CD1c-positive myeloid dendritic cell (primary cell): ENCODE data around the gene RTL10.

Experiments
- DNase-seq: peaks from one replicate; pipeline ENCODE4 v3.0.0-alpha.2; 2016; ENCODE audit errors: extremely low spot score

Gene RTL10

DNA sequence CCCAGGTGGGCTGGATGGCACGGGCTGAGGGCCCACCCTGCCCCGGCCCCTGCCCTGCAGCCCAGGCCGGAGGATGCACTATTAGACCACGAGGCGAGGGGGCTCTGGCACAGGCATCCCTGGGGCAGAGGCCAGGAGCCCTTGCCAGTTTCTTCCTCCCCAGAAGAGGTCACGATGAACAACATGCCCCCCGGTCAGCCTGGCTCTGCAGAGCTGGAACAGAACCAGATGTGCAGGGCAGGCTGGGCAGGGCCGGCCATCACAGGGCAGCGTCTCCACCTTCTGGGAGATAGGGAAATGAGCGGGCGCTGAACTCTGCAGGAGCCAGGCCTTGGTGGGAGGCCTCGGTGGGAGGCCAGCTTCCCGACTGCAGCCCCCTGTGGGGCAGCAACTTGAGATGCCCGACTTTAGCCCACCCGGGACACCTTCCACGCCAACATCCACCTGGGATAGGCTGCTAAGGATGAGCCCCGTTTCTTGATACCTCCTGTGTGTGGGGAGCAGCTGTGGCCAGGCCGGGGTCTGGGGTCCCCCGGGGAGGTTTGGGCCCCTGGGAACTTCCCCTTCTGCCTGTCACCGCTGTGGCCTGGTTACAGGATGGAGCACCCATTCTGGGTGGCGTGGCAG, 21.8 kb upstream of the RTL10 start:
- no peak for DNase-seq

DNA sequence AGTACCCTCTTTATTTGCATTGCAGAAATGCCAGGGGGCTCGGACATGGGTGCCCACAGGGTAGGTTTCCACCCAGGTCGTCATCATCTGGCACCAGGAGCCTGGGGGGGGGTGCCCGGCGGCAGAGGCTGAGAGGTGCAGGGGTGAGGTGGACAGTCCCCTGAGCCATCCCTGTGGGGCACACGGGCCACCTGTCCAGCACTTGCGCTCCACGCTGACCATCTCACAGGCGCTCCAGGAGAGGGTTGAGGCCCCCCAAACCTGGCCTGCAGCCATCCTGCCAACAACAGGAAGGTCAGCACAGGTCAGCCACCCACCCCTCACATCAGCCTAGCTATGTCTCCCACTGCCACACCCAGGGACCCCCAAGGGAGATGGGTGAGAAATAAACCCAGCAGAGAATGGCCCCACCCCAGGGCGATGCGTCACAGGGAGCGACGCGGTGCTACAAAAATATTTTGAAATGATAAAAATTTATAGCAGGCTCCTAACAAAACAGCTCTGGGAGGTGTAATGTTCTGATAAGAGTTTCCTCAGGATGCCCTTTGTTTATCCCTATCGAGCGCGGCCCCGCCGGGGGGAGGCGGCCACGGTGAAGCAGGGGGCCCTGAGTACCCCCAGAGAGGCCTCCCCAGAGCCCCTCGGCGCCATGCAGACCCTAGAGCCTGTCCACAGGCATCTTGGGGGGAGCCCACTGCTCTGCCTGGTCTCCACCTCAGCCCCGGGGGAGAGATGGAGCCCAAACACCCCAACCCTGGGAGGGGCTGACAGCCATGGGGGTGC, 21.0 kb upstream of the RTL10 start:
- DNase-seq, result no peak

DNA sequence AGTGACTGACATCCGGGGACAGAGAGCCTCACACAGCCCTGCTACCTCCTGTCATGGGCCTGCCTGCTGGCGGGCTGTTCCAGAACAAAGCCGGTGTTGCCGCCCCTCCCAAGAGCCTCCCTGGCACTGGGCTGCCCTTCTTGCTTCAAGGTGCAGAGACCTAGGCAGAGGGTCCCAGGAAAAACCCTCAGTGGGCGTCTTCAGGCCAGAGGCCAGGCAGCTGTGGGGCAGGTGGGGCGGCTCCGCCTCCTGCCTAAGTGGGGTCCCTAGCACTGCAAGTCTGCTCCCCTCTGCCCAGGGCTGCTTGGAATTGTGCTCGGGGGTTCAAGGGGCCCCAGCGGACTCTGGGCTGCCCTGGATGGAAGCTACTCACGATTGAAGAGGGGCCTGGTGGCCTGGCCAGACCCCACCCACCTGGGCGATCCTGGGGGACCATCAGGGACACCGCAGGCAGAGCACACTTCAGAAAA, 20.4 kb upstream of the RTL10 start:
- DNase-seq, result no peak

DNA sequence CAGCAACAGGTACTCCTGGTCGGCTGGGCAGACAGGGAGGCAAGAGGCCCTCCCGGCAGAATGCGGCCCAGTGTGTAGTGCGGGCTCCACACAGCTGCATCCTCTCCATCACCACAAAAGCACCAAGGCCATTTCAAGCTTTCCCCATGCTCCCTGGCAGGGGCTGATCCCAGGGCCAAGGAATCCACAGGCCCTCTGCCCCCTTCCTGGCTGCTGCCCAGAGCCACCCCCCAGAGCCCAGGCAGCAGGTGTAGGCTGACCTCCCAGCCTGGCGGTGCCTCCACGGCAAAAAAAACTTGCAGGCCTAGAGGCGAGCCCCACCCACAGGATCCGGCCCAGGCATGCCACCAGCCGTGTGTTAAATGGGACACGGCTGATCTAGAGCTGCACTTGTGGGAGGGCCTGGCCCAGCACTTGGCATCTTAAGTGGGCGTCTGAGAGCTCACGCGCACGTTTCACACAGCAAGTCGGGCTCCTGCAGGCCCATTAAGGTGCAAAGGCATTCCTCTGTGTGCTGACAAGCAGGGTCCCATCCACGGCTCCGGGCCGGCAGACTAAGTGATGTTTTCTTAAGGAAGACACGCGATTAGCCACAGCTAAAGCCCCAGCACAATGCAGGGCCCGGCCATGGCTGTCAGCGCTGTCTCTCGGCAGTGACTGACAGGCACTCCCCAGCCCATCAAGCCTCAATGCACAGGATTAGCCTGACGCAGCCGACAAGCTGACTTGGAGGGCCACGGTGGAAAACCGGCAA, 19.8 kb upstream of the RTL10 start:
- DNase-seq, result no peak

DNA sequence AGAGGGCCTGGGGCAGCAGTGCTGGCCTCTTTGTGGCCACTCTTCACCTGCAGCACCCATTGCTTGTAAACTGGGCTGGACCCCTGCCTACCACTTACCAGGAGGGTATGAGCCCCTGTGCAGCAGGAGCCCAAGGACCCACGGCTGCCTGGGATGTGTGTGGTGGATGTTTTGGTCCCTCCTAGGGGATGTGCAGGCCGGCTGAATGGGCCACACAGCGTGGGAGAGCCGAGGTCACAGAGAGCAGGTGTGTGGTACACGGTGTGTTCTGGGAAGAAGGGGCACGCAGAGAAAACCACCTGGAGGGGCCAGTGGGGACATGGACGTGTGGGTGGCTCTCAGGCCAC, 19.3 kb upstream of the RTL10 start:
- DNase-seq, result no peak

DNA sequence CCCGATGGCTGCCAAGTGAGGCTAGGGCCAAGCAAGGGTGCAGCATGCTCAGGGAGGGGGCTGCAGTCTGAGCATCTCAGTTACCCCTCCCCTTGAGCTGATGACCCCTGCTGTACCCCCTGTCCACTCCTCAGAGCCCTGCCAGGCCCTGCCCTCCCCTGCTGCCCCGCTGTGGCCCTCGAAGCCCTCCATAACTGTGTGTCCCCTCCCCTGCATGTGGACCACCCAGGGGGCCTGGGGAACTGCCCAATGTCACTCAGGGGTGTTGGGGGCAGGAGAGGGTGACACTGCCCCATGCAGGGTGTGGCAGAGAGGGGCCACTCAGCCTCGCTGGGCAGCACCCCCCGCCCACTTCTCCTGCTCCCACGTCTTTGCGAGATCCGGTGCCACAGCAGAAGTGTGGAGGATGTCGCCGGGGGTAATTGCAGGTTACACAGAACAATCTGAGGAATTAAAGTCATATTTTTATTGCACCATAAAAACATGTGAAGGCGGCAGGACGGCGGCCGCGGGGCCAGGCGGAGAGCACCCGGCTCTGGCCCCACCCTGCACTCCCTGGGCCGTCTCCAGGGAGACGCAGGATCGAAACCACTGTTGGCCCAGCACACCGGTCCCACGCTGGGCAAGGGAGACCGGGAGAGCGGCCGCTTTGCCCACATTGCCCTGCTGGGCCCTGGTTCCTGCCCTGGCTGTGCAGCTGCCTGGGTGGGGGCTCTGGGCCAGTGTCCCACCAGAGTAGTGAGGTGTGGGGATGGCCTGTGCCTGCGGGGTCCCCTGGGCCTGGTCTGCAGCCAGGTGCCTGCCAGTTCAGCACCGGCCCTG, 18.7 kb upstream of the RTL10 start:
- DNase-seq, result no peak

DNA sequence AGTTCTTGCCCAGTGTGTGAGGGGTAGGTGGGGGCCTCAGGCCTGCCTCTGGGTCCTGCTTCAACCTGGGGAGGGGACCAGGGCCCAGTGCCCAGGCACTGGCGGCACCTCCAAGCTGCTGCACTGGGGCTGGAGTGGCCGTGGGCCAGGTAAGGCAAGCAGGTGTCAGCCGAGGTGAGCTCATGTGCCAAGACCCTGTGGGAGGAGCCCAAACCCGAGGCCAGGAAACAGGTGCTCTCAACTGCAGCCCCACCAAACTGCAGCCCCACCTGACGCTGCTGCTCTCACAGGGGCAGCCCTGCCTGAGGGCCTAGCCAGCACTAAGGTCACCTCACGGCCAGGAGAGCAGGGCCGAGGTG, 18.1 kb upstream of the RTL10 start:
- no peak for DNase-seq

DNA sequence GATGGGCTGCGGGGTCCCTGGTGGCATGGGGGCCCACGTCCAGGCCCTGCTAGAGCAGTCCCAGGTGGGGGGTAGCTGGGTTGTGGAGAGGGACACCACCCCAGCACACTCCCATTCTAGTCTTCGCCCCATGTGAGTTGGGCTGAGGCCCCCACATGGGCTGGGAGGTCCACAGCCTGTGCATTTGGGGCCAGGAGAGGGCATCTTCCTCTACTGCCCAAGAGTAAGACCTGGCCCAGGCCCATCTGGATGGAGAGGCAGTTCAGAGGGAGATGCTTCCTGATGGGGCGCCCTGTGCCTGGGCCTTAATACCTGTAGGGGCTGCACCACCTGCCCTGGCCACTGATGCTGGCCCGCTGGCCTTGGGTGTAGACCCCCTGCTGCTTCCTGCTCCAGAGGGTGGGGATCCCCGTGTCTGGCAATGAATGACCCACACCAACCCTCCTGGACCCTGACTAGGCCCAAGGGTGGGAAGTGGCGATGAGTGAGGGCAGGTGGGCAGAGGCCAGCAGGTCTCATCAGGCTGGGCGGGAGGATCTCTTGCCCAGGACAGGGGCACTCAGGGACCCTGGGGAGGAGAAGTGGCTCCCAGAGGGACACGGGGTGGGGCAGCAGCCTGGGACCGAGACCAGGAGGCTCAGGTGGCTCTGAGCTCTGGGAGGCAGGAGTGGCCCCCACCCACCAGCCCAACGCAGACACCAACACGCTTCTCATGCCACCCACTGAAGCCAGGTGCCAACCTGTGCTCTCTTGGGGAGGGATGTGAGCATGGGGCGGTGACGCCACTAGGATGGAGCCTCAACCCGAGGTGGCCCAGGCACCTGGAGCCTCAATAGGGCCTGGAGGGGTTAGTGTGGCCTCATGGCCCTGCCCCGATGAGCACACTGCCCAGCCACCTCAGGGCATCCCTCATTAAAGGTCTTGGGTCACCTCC, 17.4 kb upstream of the RTL10 start:
- DNase-seq, result no peak

DNA sequence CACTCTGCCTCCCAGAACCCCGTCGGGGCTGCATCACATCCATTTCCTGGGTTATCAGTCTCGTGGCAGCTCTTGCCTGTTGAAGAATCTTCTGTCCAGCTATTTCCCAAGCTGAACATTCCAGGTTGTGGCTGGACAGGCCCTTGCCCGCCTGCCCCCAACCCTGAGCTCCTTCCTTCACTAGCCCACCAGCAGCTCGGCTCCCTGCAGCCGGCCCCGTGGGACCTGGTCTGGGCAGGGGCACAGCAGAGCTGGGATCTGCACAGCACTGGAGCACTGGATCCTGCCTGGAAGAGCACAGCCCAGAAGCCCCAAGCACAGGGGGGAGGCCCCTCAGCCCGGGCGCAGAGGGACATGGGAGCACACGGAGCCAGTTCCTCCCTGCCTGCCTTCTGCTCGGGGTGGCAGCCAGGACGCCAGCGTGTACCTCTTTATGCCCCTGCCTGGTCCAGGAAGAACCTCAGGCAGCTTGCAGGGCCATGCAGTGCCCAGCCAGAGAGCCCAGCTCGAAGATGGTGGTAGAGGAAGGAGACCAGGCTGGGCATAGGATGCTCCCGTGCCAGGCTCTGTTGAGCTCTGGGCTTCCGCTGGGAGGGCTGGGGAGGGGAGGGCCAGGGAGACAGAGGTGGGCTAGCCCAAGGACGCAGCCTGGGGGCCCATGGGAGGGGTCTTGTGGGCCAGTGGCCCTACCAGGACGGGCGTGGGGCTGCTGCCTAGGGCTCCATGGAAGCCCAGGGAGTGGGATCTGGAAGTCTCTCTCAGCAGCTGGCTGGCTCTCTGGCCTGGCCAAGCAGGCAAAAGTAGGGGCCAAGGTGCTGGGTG, 16.6 kb upstream of the RTL10 start:
- DNase-seq, result no peak

DNA sequence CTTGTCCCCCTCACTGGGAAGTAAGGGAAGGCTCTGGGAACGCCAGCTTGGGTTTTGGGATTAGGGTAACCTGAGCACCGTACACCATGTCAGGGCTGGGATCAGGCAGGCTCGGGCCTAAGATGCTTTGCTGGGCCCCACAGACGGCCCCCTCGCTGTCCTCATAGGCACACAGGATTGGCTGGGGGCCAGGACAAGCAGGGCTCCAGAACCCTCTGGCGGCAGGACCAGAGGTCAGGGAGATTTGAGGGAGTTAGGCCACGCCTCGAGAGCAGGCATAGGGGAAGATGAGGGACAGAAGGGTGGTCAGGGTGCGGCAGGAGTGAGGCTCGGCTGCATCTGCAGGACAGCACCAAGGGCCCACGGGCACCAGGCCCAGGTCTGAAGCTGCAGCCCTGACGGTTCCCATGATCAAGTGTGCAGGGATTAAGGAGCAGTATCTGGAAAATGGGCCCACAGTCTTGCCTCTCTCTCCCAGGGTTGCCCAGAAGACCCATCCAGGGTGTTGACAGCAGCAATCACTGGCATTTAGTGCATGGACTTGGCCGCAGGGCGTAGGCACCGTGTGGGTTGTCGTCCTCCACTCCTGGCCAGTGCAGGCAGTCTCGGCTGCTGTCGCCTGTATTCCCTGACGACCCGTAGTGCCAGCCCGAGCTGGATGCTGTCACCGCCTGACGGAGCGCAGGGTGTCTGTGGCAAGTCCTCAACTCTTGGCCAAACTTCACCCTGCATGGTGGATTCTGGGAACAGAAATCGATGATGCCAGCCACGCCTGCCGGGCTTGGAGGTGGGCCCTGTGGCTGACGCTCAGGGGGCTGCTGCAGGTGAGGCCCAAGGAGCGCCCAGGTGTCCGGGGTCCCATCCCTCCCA, 15.7 kb upstream of the RTL10 start:
- DNase-seq, result no peak

DNA sequence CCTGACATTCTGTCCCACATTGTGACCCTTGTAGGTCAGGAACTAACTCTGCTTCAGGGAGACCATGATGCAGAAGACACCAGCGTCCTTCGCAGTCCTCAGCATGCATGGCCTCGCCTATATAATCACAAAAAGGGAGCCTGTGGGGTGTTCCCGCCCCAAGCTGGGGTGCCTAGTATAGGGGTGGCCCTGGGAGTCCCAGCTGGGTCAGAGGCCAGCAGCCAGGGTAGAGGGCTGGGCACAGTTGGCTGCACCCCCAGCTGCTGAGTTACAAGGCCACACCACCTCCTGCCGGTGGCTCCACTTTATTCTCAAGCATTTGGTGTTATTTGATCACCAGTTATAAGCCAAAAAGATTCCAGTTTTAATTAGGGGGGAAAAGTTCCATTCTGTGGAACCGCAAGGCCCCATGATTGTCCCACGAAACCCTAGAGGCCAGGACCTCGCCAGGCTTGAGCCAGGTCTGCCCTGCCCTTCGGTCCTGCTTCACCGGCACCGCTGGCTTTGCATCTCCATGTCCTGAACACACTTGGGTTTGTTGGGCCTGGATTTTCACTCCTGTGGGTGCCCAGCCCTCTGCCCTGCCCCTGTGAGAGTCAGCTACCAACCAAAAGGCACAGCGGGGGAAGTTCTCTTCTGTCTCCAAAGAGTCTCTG, 15.0 kb upstream of the RTL10 start:
- no peak for DNase-seq

DNA sequence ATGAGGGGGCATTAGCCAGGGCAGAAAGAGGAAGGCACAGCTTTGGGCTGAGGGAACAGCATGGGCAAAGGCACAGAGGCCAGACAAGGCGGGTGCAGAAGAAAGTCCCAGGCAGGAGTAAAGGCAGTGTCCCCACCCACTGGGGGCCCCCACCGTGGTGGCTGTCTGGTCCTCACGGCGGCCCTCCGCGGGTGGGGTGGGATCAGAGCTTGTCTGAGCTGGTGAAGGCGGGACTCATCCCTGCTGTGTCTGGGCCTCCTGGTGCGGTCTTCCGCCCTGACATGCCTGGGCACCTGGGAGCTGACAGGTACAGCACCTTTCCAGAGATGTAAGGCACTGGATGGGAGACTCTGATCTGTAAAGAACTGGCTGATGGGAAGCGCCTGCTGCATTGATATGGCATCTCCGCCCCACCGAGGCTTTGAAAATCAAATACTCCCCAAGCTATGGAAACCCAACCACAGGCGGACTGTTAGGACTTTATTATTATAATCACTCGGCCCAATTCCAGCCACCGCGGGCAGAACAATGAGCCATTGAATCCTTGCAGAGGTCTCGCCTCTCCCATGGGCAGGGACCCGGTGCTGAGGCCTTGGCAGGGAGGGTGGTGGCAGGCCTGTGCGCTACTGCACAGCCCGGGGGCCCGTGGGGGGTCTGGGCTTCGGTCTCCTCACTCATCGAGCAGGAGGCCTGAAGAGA, 14.2 kb upstream of the RTL10 start:
- DNase-seq, result no peak

DNA sequence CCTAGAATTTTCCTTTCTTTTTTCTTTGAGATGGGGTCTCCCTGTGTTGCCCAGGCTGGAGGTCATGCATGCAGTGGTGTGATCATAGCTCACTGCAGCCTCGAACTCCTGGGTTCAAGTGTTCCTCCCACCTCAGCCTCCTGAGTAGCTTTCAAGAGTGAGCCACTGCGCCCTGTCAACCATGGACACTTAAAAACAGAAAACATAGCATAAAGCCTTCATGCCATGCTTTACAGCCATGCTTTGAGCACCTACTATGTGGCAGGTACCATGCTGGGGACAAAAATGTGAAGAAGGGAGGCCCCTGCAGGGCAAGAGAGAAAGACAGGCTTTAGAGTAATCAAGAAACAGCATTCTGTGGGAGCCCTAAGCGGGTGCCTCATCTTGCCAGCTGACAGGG, 13.7 kb upstream of the RTL10 start:
- DNase-seq, result no peak

DNA sequence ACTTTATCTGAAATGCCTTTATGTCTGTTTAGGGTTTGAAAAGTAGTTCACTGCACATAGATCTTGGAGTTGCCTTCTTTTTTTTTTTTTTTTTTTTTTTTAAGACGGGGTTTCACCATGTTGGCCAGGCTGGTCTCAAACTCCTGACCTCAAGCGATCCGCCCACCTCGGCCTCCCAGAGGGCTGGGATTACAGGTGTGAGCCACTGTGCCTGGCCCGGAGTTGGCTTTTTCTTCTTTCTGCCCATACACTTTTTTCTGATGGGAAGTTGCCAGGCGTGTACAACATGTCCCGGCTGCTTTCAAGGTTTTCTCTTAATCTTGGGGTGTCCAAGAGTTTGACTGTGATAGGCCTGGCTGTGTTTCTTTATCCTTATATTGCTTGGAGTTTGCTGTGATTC, 12.9 kb upstream of the RTL10 start:
- DNase-seq, result no peak

DNA sequence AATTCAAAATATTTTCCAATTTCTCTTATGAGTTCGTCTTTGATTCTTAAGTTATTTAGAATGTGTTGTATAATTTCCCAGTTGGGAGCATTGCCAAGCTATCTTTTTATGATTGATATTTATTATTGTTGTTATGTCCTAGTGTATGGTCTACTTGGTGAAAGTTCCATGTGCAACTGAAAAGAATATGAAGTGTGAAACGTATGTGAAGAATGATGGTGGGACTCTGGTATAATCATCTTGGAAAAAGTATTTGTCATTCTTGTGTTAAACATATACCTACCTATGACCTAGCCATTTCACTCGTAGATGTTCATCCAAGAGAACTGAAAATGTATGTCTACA, 12.0 kb upstream of the RTL10 start:
- no peak for DNase-seq

DNA sequence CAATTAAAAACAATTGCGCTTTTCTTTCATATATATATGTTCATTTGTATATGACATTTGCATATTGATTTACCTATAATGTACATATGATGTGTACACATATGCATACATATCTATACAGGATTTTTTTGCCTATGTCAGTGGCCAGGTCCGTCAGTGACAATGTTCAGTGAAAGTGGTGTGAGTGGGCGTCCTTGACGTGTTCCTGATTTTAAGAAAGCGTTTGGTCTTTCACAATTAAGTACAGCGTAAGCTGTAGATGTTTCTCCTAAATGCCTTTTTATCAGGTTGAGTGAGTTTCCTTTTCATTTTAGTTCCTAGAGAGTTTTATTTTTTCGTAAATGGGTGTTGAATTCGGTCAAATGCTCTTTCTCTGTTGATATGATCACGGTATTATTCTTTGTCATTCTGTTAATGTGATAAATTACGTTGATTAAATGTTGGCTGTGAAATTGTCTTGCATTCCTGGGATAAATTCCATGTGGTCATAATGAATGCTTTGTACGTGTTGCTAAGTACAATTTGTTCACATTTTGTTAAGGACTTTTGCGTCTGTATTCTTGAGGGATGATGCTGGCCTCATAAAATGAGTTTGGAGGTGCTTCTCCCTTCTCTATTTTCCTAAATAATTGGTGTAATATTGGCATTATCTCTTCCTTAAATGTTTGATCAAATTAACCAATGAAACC, 10.6 kb upstream of the RTL10 start:
- peak; percentile 82 for DNase-seq

DNA sequence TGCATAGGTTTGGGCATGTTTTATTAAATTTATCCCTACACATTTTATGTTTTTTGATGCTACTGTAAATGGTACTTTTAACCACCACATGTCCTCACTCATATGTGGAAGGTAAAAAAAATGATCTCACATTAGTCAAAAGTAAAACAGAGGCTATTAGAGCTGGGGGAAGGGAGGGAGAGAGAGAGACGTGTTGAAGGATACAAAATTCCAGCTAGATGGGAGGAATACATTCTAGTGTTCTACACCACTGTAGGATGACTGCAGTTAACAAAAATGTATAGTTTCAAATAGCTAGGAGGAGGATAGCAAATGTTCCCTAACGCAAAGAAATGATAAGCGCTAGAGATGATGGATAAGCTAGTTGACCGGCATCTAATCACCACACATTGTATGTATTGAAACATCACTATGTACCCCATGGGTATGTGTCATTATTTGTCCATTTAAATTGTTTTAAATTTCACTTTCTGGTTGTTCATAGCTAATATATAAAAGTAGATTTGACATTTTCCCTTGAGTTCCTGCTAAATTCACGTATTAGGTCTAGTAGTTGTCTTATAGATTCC, 9.9 kb upstream of the RTL10 start:
- DNase-seq, result no peak
